Endothelial cell of umbilical vein (primary cell): ENCODE data around the gene MAPRE2.

Experiments
- EZH2 ChIP-seq: IDR thresholded peaks from 2 replicates; pipeline ENCODE4 v1.6.1; 2012; ENCODE audit warnings: borderline replicate concordance, low read depth, mild to moderate bottlenecking, moderate library complexity, low read length, inconsistent platforms; ENCODE audit not compliant: severe bottlenecking
- FOS ChIP-seq: IDR thresholded peaks from 2 replicates; pipeline ENCODE4 v1.6.1; 2011; ENCODE audit warnings: mild to moderate bottlenecking, low read length, moderate library complexity, borderline replicate concordance; ENCODE audit not compliant: insufficient read depth
- MYC ChIP-seq: IDR thresholded peaks from one replicate; pipeline ENCODE4 v1.6.1; 2011; ENCODE audit warnings: mild to moderate bottlenecking, low read depth, low read length
- POLR2A ChIP-seq: IDR thresholded peaks from 2 replicates; pipeline ENCODE4 v1.6.1; 2012; ENCODE audit warnings: low read depth, mild to moderate bottlenecking, control low read depth, low read length
- POLR2AphosphoS5 ChIP-seq: IDR thresholded peaks from 2 replicates; pipeline ENCODE4 v1.6.1; 2012; ENCODE audit warnings: low read depth, mild to moderate bottlenecking, control low read depth, low read length, moderate library complexity; ENCODE audit not compliant: insufficient read depth
- TF ChIP-seq, protein P1 (sequence below), 2 donors: IDR thresholded peaks; 1 replicate in 1 of 2; 2 replicates in 1 of 2; pipeline ENCODE4 v1.5.1; 2011; ENCODE audit warnings: low read length in 2 of 2, mild to moderate bottlenecking in 2 of 2, moderate library complexity in 2 of 2, control low read depth in 1 of 2, inconsistent platforms in 1 of 2, low read depth in 1 of 2; ENCODE audit not compliant: insufficient read depth in 1 of 2; ENCODE audit errors: extremely low read depth in 1 of 2

DNA sequence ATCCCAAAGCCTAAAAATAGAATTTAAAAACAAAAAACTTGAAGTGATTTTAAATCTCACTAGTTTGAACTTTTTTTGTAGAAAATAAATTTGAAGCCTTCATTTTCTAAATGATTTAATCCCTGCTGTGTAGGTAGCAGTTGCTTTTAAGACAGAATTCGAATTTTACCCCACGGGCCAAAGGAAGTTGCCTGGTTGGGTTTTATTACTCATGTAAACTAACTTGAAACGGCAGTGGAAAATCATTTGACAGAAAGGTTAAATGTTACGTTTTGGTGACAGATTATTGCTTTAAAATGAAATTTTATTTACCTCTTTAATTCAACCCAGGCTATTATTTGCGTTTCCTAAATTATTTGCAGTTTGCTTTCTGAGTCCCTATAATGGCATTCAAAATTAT lies 2.0 kb downstream of the MAPRE2 start:
- TF ChIP-seq, protein P1, sequence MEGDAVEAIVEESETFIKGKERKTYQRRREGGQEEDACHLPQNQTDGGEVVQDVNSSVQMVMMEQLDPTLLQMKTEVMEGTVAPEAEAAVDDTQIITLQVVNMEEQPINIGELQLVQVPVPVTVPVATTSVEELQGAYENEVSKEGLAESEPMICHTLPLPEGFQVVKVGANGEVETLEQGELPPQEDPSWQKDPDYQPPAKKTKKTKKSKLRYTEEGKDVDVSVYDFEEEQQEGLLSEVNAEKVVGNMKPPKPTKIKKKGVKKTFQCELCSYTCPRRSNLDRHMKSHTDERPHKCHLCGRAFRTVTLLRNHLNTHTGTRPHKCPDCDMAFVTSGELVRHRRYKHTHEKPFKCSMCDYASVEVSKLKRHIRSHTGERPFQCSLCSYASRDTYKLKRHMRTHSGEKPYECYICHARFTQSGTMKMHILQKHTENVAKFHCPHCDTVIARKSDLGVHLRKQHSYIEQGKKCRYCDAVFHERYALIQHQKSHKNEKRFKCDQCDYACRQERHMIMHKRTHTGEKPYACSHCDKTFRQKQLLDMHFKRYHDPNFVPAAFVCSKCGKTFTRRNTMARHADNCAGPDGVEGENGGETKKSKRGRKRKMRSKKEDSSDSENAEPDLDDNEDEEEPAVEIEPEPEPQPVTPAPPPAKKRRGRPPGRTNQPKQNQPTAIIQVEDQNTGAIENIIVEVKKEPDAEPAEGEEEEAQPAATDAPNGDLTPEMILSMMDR (IDR thresholded peaks at IDR 0.05; ENCODE audit: extremely low read depth in 1 of 2, insufficient read depth in 1 of 2, low read depth in 1 of 2, low read length in 2 of 2), result no peak
- TF ChIP-seq POLR2A, result no peak
- TF ChIP-seq POLR2AphosphoS5, result no peak
- TF ChIP-seq FOS, result no peak
- no peak for TF ChIP-seq EZH2
- no peak for TF ChIP-seq MYC
